Subcutaneous adipose tissue (tissue), 4 donors: ENCODE results near the gene TST. TPM values are rescaled to one million over a fixed set of nuclear protein-coding genes. Genes with fewer than 3 reads are reported as not detected.

Source experiments
- total RNA-seq, 4 donors: library from RNA; depleted of rRNA; stranded (reverse); fragments of >200 nt; gene quantifications; one replicate each; pipeline ENCODE4 v1.1.0, GENCODE V29; 2016
- TF ChIP-seq, protein P1 (sequence below): fragments of 450-650 bp; IDR thresholded peaks from one replicate; pipeline ENCODE4 v1.5.1; 2016; ENCODE audit warnings: low read depth, mild to moderate bottlenecking, control low read depth, antibody characterized with exemption, moderate library complexity

Gene TST
- total RNA-seq, 4 donors from 2014 or later: 54.7 to 141 (median 70.5) TPM

DNA sequence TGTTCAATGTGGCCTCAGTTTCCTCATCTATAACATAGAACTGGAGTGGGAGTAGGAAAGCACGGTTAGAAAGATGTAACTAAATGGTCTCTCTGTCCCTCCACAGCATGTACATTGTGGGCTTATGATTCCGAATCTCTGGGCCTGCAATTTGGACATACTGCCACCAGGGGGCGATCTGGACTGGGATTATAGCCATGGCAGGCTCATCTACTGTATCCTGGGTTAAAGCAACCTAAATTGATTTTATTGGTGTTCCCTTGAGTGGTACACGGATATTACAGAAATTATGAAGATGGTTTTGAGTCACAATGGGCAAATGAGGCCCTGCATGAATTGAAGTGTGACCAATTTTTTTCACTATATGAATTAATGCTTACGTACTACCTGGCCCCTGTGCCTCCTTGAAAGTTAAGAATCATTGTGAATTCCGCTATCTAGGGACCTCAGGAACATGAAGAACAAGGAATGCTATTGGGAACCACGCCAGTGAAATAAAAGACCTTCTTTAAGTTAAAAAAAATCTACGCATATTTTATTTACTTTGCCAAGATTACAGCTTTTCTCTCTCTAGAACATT is 32.9 kb downstream of the TST start:
- TF ChIP-seq, protein P1, sequence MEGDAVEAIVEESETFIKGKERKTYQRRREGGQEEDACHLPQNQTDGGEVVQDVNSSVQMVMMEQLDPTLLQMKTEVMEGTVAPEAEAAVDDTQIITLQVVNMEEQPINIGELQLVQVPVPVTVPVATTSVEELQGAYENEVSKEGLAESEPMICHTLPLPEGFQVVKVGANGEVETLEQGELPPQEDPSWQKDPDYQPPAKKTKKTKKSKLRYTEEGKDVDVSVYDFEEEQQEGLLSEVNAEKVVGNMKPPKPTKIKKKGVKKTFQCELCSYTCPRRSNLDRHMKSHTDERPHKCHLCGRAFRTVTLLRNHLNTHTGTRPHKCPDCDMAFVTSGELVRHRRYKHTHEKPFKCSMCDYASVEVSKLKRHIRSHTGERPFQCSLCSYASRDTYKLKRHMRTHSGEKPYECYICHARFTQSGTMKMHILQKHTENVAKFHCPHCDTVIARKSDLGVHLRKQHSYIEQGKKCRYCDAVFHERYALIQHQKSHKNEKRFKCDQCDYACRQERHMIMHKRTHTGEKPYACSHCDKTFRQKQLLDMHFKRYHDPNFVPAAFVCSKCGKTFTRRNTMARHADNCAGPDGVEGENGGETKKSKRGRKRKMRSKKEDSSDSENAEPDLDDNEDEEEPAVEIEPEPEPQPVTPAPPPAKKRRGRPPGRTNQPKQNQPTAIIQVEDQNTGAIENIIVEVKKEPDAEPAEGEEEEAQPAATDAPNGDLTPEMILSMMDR: no peak

DNA sequence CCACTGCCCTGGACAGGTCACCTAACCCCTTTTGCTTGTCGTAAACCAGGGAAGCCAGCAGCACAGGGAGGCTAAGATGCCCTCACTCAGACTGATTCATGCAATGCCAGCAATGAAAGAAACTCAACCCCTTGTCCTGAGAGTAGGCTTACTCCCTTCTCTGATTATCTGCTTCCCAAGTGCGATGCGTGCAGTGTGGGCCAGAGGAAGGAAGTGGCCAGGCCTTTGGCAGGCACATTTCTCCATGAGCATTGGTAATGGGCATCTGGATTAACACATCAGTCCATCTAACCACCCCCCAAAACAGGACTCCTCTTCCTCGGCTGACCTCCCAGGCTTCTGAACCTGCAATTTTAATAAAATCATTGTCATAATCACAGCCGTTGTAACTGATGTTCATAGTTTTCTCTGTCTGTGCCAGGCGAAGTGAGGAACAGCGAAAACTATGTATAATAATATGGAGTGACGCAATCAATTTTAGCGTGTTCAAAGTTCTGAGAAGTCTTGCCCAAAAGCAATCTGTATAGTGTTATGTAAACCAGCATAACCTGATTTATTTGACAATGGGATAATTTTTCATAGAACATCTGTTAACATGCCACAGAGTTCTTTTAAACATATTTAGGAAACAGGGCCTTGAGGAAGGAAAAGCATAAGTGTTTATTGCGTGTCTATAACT is 33.9 kb downstream of the TST start:
- TF ChIP-seq, protein P1: no peak

DNA sequence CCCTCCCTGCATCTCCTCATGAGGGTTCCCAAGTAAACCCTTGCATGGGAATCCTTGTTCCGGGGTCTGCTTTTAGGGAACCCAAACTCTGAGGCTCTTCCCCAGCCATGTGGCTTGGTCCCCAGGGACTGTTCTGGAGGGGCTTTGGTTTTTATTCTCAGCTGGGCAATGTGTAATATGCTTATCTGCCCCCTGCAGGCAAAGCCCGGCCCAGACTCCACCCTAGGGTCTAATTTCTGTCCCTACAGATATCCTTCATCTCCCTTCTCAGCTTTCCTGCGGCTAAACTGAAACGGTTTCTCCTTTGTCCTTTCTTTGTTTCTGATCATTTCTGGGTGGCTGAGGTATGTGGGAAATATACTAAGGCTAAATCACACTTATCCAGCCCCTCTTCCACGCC is 37.1 kb downstream of the TST start:
- TF ChIP-seq, protein P1: no peak

DNA sequence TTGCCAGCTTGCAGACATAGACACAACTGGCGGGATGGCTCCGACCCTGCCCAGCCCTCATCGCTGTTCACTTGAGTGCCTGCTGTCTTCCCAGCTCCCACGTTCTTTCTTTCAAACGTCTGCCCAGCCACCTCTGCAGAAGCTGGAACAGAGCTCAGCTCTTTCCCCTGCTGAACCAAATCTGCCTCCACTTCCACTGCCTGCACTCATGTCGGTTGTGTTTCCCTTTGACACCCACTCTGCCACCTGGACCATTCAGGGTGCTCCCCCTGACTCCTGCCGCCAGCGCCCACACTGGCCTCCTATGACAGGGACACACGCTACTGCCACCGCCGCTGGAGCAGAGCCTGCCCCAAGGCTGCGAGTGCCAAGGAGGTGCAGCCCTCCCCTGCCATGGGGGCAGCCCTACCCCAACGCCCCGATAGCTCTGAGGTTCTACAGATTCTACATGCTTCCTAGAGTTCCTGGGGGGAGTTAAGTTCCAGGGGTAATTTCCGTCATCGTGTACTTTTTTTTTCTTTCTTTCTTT is 37.9 kb downstream of the TST start:
- TF ChIP-seq, protein P1: no peak

DNA sequence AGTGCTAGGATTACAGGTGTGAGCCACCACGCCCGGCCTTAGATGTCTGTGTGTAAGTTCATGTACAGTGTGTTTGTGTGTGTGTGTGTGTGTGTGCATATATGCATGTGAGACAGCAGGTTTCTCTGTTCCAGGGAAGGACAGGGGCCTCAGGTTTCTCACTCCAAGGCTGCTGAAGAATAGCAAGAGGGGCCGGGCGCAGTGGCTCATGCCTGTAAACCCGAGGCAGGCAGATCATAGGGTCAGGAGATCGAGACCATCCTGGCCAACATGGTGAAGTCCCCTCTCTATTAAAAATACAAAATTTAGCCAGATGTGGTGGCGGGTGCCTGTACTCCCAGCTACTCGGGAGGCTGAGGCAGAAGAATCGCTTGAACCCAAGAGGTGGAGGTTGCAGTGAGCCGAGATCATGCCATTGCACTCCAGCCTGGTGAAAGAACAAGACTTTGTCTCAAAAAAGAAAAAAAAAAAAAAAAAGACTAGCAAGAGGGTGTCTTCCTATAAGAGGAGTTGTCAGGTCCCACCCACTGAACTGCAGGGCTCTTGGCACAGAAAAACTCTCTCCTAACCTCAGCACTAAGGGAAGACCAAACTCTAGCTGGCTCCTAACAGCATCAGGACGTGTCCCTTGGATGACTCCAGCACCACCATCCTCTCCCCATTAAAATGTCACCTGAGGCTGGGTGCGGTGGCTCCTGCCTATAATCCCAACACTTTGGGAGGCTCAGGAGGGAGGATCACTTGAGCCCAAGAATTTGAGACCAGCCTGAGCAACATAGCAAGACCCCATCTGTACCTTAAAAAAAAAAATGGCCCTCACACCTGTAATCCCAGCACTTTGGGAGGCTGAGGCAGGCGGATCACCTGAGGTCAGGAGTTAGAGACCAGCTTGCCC is 40.0 kb downstream of the TST start:
- TF ChIP-seq, protein P1: no peak

DNA sequence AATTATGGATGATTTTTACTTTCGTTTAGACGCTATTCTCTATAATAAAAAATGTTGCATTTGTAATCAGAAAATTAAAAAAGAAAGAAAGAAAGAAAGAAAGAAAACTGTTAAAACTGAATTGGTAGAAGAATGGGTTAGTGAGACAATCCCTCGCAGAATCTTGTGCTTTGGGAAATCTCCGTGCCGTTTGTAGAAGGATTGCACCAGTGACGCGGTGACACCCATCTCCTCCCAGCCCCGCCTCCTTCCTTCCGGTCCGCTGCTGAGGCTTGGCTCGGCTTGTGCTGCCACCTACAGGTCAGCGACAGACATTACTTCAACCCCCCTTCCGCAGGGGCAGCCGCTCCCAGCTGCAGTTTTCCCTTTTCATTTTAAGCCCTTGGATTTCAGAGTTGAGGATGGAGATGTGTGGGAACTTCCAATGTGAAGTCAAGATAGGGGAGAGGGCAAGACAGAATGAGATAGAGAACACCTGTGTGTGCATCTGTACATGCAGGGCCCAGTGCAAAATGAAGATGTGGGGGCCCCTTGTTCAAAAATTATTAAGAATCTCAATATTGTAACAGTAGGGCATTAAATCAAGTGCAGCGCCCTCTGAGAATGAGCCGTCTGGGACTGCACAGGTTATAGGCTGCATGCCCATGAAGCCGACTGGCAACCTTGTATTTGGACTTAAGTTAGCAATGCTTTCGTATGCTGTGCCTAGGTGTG is 41.1 kb downstream of the TST start:
- TF ChIP-seq, protein P1: no peak
